ENCODE results near the gene CD2AP. TPM values are rescaled to one million over a fixed set of nuclear protein-coding genes. Genes with fewer than 3 reads are reported as not detected.

CD2AP gene
- total RNA-seq, 1 donor from 2014 or later = 34.5 TPM

GRCh38 chr6:47603227-47603626, 125.6 kb downstream of the CD2AP start:
- H3K27ac ChIP-seq = no peak overlapping the region
- no peak overlapping the region for H3K4me3 ChIP-seq
- DNase-seq (no peak), ATAC-seq (no peak)
- H3K4me1 ChIP-seq = no peaks in the 10 kb centered on the region
- no peak for TF ChIP-seq CTCF (IDR thresholded peaks at IDR 0.05)
- intact Hi-C loops (cut with DNase I) = no loop called here
- no peaks in the 10 kb centered on the region for H3K9me3 ChIP-seq
- peaks cover 23% of the 10 kb centered on the region for H3K36me3 ChIP-seq
- no peaks in the 10 kb centered on the region for H3K27me3 ChIP-seq

- intact Hi-C loops (cut with DNase I) = no loop called here
- H3K9me3 ChIP-seq = no peaks in the 10 kb centered on the region
- ATAC-seq (no peak), DNase-seq (no peak)
- no peak overlapping the region for H3K4me3 ChIP-seq
- H3K27me3 ChIP-seq = no peaks in the 10 kb centered on the region
- no peak overlapping the region for H3K27ac ChIP-seq
- H3K4me1 ChIP-seq = no peaks in the 10 kb centered on the region
- H3K36me3 ChIP-seq = peaks cover 31% of the 10 kb centered on the region
- TF ChIP-seq CTCF (IDR thresholded peaks at IDR 0.05) = no peak
These were observed 126.4 kb downstream of the CD2AP start for GRCh38 chr6:47603995-47604394.

- DNase-seq = no peak
- peaks cover 27% of the 10 kb centered on the region for H3K36me3 ChIP-seq
- intact Hi-C loops (cut with DNase I) = no loop called here
These were observed 144.4 kb downstream of the CD2AP start for GRCh38 chr6:47621838-47622449.

GRCh38 chr6:47626782-47627181, 149.2 kb downstream of the CD2AP start:
- Histone ChIP-seq H3K9me3 (no peaks in the 10 kb centered on the region), H3K36me3 (peaks cover 6% of the 10 kb centered on the region), H3K27ac (no peak overlapping the region), H3K4me3 (no peak overlapping the region), H3K4me1 (peaks cover 5% of the 10 kb centered on the region), H3K27me3 (no peaks in the 10 kb centered on the region)
- intact Hi-C loops (cut with DNase I) = no loop called here
- TF ChIP-seq CTCF (IDR thresholded peaks at IDR 0.05) = no peak
- no peak for DNase-seq
- ATAC-seq = no peak

More at GRCh38 chr6:47621838-47622449, 144.4 kb downstream of the CD2AP start:
- no peak overlapping the region for H3K4me3 ChIP-seq
- no peak for TF ChIP-seq CTCF (IDR thresholded peaks at IDR 0.05)
- H3K27ac ChIP-seq = no peak overlapping the region
- no peaks in the 10 kb centered on the region for H3K4me1 ChIP-seq
- H3K9me3 ChIP-seq = no peaks in the 10 kb centered on the region
- no peaks in the 10 kb centered on the region for H3K27me3 ChIP-seq
- no peak for ATAC-seq

GRCh38 chr6:47628448-47629272, 151.1 kb downstream of the CD2AP start:
- intact Hi-C loops (cut with DNase I) = no loop called here
- no peak for TF ChIP-seq CTCF (IDR thresholded peaks at IDR 0.05)

More at GRCh38 chr6:47628448-47629272, 151.1 kb downstream of the CD2AP start:
- H3K4me3 ChIP-seq = no peak overlapping the region
- peaks cover 6% of the 10 kb centered on the region for H3K36me3 ChIP-seq
- H3K9me3 ChIP-seq = no peaks in the 10 kb centered on the region
- peaks cover 8% of the 10 kb centered on the region for H3K4me1 ChIP-seq
- ATAC-seq (no peak), DNase-seq (no peak)
- no peak overlapping the region for H3K27ac ChIP-seq
- no peaks in the 10 kb centered on the region for H3K27me3 ChIP-seq

Measured in upper lobe of right lung (tissue), 1 donor.